Transverse colon (tissue), 4 donors: ENCODE data around the gene ZNF684. TPM values are rescaled to one million over a fixed set of nuclear protein-coding genes. Genes with fewer than 3 reads are reported as not detected.

Experiments
- DNase-seq: peaks from one replicate; pipeline ENCODE4 v3.0.0-alpha.2; 2019
- H3K27ac ChIP-seq, 4 donors: fragments of 200-600 bp; sonication (generic); 2 replicates each; pipeline ENCODE4 v1.5.1; 2016 to 2018; ENCODE audit warnings: inconsistent platforms in 4 of 4
- H3K27me3 ChIP-seq: fragments of 200-600 bp; sonication (generic); 2 replicates; pipeline ENCODE4 v1.5.1; 2017; ENCODE audit warnings: inconsistent platforms
- H3K36me3 ChIP-seq, 4 donors: fragments of 200-600 bp; sonication (generic); 2 replicates each; pipeline ENCODE4 v1.5.1; 2017 to 2019; ENCODE audit warnings: inconsistent platforms in 4 of 4
- H3K4me1 ChIP-seq, 4 donors: fragments of 200-600 bp; sonication (generic); 2 replicates each; pipeline ENCODE4 v1.5.1; 2017 to 2020; ENCODE audit warnings: inconsistent platforms in 4 of 4
- H3K4me3 ChIP-seq, 4 donors: fragments of 200-600 bp; sonication (generic); 1 replicate in 1 of 4; 2 replicates in 3 of 4; pipeline versions ENCODE4 v1.5.1 to v1.6.1; 2017 to 2019; ENCODE audit warnings: inconsistent platforms in 4 of 4
- H3K9me3 ChIP-seq, 2 donors: fragments of 200-600 bp; sonication (generic); 2 replicates each; pipeline ENCODE4 v1.5.1; 2017 to 2019; ENCODE audit warnings: inconsistent platforms in 2 of 2
- CTCF ChIP-seq, 5 experiments: fragments of 200-600 bp in 3 of 5; fragments of 450-650 bp in 2 of 5; sonication (generic) in 3 of 5; IDR thresholded peaks; 1 replicate in 2 of 5; 2 replicates in 3 of 5; pipeline ENCODE4 v1.5.1; 2016 to 2017; ENCODE audit warnings: antibody characterized with exemption in 5 of 5, inconsistent platforms in 3 of 5, mild to moderate bottlenecking in 2 of 5, moderate library complexity in 1 of 5
- EP300 ChIP-seq: sonication (generic); formaldehyde crosslinking; IDR thresholded peaks from one replicate; pipeline ENCODE4 v1.6.1; 2017; ENCODE audit warnings: antibody characterized with exemption, low read depth
- POLR2A ChIP-seq: fragments of 450-650 bp; IDR thresholded peaks from one replicate; pipeline ENCODE4 v1.6.1; 2016; ENCODE audit warnings: antibody characterized with exemption, mild to moderate bottlenecking, moderate library complexity
- POLR2AphosphoS5 ChIP-seq, 3 donors: sonication (generic); formaldehyde crosslinking; IDR thresholded peaks; one replicate each; pipeline ENCODE4 v1.6.1; 2016; ENCODE audit warnings: antibody characterized with exemption in 3 of 3
- WGBS, 2 donors: methylation state at CpG; one replicate each; pipeline ENCODE4 v1.1.5; 2018; ENCODE audit warnings: low coverage in 1 of 2; 5-methylcytosine and 5-hydroxymethylcytosine counted together
- in situ Hi-C, 4 donors: fragments of 200-750 bp; cut with MboI; loops; one replicate each; pipeline versions ENCODE4 v1.15.0 to v1.15.1; 2017; ENCODE audit warnings: low sequenced_read_pairs in 3 of 4, low pct_ligation_motif_present in 1 of 4, low pct_unique_long_range_greater_than_20kb in 1 of 4
- intact Hi-C: fragments of 100-400 bp; cut with DNase I; formaldehyde crosslinking; loops from one replicate; pipeline ENCODE4 v1.15.1; 2023; ENCODE audit warnings: low total_unique reads
- total RNA-seq, 4 donors: library from RNA; depleted of rRNA; stranded (reverse); fragments of >200 nt; gene quantifications; one replicate each; pipeline ENCODE4 v1.1.0, GENCODE V29; 2016

Gene ZNF684
- total RNA-seq, 4 donors from 2014 or later, result 5.4 to 7.1 (median 6.7) TPM; not detected in 1

DNA sequence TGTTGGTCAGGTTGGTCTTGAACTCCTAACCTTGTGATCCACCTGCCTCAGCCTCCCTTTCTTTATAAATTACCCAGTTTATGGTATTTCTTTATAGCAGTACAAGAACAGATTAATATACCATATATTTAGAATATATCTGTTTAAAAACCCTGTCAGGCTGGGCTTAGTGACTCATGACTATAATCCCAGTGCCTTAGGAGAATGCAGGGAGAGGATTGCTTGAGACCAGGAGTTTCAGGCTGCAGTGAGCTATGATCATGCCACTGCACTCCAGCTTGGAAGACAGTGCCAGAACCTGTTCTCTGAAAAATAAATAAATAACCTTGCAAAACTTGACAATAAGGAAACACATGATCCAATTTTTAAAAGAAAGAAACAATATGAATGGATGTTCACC lies 43.9 kb downstream of the ZNF684 start:
- no peaks in the 10 kb centered on the region for H3K27me3 ChIP-seq
- no peaks in the 10 kb centered on the region for H3K4me1 ChIP-seq
- H3K4me3 ChIP-seq, result no peak overlapping the region
- DNase-seq, result no peak
- no peaks in the 10 kb centered on the region for H3K9me3 ChIP-seq
- no peak overlapping the region for H3K27ac ChIP-seq
- in situ Hi-C loops (no loop called here), intact Hi-C loops (no loop called here)
- H3K36me3 ChIP-seq, result no peaks in the 10 kb centered on the region
- TF ChIP-seq POLR2A, result no peak
- TF ChIP-seq EP300, result no peak
- no peak for TF ChIP-seq CTCF (IDR thresholded peaks at IDR 0.05)
- TF ChIP-seq POLR2AphosphoS5 (IDR thresholded peaks at IDR 0.05), result no peak

DNA sequence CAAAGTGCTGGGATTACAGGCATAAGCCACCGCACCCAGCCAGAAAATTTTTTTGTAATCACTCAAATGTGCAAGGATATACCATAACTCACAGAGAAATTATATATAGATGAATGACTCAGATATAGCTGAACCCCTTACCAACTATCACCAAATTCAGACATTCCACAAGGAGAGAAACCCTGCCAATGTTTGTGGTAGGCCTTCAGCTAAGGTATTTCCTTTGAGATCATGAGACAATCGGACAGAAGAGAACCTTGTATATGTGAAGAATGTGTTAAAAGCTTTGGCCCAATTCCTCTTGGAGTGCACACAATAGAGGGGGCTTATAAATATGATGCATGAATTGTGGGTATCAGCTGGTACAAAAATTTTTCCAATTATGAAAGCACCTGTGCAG lies 50.7 kb downstream of the ZNF684 start:
- Histone ChIP-seq H3K9me3 (no peaks in the 10 kb centered on the region), H3K36me3 (no peaks in the 10 kb centered on the region), H3K4me3 (no peak overlapping the region), H3K4me1 (no peaks in the 10 kb centered on the region), H3K27me3 (no peaks in the 10 kb centered on the region), H3K27ac (no peak overlapping the region)
- in situ Hi-C loops (no loop called here), intact Hi-C loops (no loop called here)
- 90 to 94% methylated on average over 2 of the region's 2 CpGs for WGBS, 2 donors
- TF ChIP-seq POLR2AphosphoS5 (IDR thresholded peaks at IDR 0.05), result no peak
- TF ChIP-seq EP300, result no peak
- TF ChIP-seq POLR2A, result no peak
- no peak for TF ChIP-seq CTCF (IDR thresholded peaks at IDR 0.05)
- no peak for DNase-seq

- no peak for TF ChIP-seq POLR2AphosphoS5 (IDR thresholded peaks at IDR 0.05)
- TF ChIP-seq CTCF (IDR thresholded peaks at IDR 0.05), result no peak
- no peak for TF ChIP-seq POLR2A
- TF ChIP-seq EP300, result no peak
- intact Hi-C loops, result no loop called here
- Histone ChIP-seq H3K36me3 (no peaks in the 10 kb centered on the region), H3K27ac (no peak overlapping the region), H3K4me1 (no peaks in the 10 kb centered on the region), H3K9me3 (no peaks in the 10 kb centered on the region), H3K27me3 (no peaks in the 10 kb centered on the region), H3K4me3 (no peak overlapping the region)
- in situ Hi-C loops, result no loop called here
- no peak for DNase-seq
- 75 to 78% methylated on average over 2 to 6 of the region's 6 CpGs for WGBS, 2 donors
These were observed 52.5 kb downstream of the ZNF684 start for GRCh38 chr1:40583980-40584379.

- H3K27ac ChIP-seq, result no peak overlapping the region
- no peaks in the 10 kb centered on the region for H3K27me3 ChIP-seq
- intact Hi-C loops (no loop called here), in situ Hi-C loops (no loop called here)
- TF ChIP-seq EP300, result no peak
- no peak for TF ChIP-seq POLR2A
- TF ChIP-seq CTCF (IDR thresholded peaks at IDR 0.05), result no peak
- no peak for TF ChIP-seq POLR2AphosphoS5 (IDR thresholded peaks at IDR 0.05)
- no peaks in the 10 kb centered on the region for H3K4me1 ChIP-seq
- no peak for DNase-seq
- H3K4me3 ChIP-seq, result no peak overlapping the region
- 71 to 86% methylated on average over 2 of the region's 2 CpGs for WGBS, 2 donors
- no peaks in the 10 kb centered on the region for H3K9me3 ChIP-seq
- H3K36me3 ChIP-seq, result no peaks in the 10 kb centered on the region
These were observed 57.1 kb downstream of the ZNF684 start for GRCh38 chr1:40588586-40588985.
